Body of pancreas (tissue), 4 donors: Measurements from ENCODE around the gene SNX20.

Experiments
- CTCF ChIP-seq, 7 experiments: fragments of 450-650 bp in 4 of 7; fragments of 200-600 bp in 3 of 7; sonication (generic) in 3 of 7; IDR thresholded peaks; one replicate each; pipeline ENCODE4 v1.5.1; 2016 to 2019; ENCODE audit warnings: antibody characterized with exemption in 7 of 7
- POLR2A ChIP-seq, 3 donors: fragments of 450-650 bp; IDR thresholded peaks; one replicate each; pipeline ENCODE4 v1.6.1; 2016; ENCODE audit warnings: antibody characterized with exemption in 3 of 3, mild to moderate bottlenecking in 2 of 3

DNA sequence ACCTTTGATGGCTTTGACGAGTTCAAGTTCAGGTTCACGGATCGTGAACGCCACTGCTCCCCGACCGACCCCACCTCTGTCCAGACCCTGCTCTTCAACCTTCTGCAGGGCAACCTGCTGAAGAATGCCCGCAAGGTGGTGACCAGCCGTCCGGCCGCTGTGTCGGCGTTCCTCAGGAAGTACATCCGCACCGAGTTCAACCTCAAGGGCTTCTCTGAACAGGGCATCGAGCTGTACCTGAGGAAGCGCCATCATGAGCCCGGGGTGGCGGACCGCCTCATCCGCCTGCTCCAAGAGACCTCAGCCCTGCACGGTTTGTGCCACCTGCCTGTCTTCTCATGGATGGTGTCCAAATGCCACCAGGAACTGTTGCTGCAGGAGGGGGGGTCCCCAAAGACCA lies 29.9 kb upstream of the SNX20 start:
- no peak for TF ChIP-seq CTCF (IDR thresholded peaks at IDR 0.05)
- no peak for TF ChIP-seq POLR2A (IDR thresholded peaks at IDR 0.05)
